Trophoblast cell (in vitro differentiated cells and primary cell): Measurements from ENCODE around the gene GABRR3. TPM values are rescaled to one million over a fixed set of nuclear protein-coding genes. Genes with fewer than 3 reads are reported as not detected.

Source experiments
- DNase-seq, 2 donors: peaks; one replicate each; pipeline ENCODE4 v3.0.0-alpha.2; 2016
- H2AFZ ChIP-seq: 2 replicates; pipeline ENCODE4 v1.6.1; 2013; ENCODE audit warnings: low read length, moderate library complexity, mild to moderate bottlenecking; ENCODE audit not compliant: insufficient read depth, poor library complexity
- H2AK5ac ChIP-seq: 2 replicates; pipeline ENCODE4 v1.6.1; 2013; ENCODE audit warnings: mild to moderate bottlenecking, low read length
- H2BK120ac ChIP-seq: 2 replicates; pipeline ENCODE4 v1.6.1; 2013; ENCODE audit warnings: low read length, mild to moderate bottlenecking, moderate library complexity; ENCODE audit not compliant: insufficient read depth, poor library complexity
- H2BK12ac ChIP-seq: 2 replicates; pipeline ENCODE4 v1.6.1; 2013; ENCODE audit warnings: mild to moderate bottlenecking, low read length, moderate library complexity
- H2BK5ac ChIP-seq: 2 replicates; pipeline ENCODE4 v1.6.1; 2013; ENCODE audit warnings: low read length, low read depth, moderate library complexity, mild to moderate bottlenecking; ENCODE audit not compliant: poor library complexity
- H3K14ac ChIP-seq: 2 replicates; pipeline ENCODE4 v1.6.1; 2013; ENCODE audit warnings: mild to moderate bottlenecking, low read length
- H3K18ac ChIP-seq: 2 replicates; pipeline ENCODE4 v1.6.1; 2013; ENCODE audit warnings: mild to moderate bottlenecking, low read length
- H3K23ac ChIP-seq: 2 replicates; pipeline ENCODE4 v1.6.1; 2013; ENCODE audit warnings: low read length
- H3K27ac ChIP-seq: 2 replicates; pipeline ENCODE4 v1.5.1; 2013; ENCODE audit warnings: low read depth, mild to moderate bottlenecking, inconsistent platforms, low read length, moderate library complexity
- H3K27me3 ChIP-seq: 2 replicates; pipeline ENCODE4 v1.6.1; 2013; ENCODE audit warnings: inconsistent platforms, mild to moderate bottlenecking, low read length, moderate library complexity; ENCODE audit not compliant: insufficient read depth
- H3K36me3 ChIP-seq, 2 experiments: 1 replicate in 1 of 2; 2 replicates in 1 of 2; pipeline ENCODE4 v1.6.1; 2013; ENCODE audit warnings: low read length in 2 of 2, mild to moderate bottlenecking in 2 of 2, moderate library complexity in 1 of 2; ENCODE audit not compliant: insufficient read depth in 2 of 2, control insufficient read depth in 1 of 2
- H3K4ac ChIP-seq: 2 replicates; pipeline ENCODE4 v1.6.1; 2013; ENCODE audit warnings: low read depth, mild to moderate bottlenecking, low read length, moderate library complexity
- H3K4me1 ChIP-seq, 2 experiments: 1 replicate in 1 of 2; 2 replicates in 1 of 2; pipeline ENCODE4 v1.6.1; 2013; ENCODE audit warnings: low read length in 2 of 2, mild to moderate bottlenecking in 2 of 2, moderate library complexity in 1 of 2; ENCODE audit not compliant: insufficient read depth in 2 of 2, control insufficient read depth in 1 of 2
- H3K4me2 ChIP-seq: 2 replicates; pipeline ENCODE4 v1.6.1; 2013; ENCODE audit warnings: inconsistent platforms, mild to moderate bottlenecking, low read length, moderate library complexity
- H3K4me3 ChIP-seq: 2 replicates; pipeline ENCODE4 v1.5.1; 2013; ENCODE audit warnings: mild to moderate bottlenecking, low read depth, low read length, inconsistent platforms
- H3K79me1 ChIP-seq: one replicate; pipeline ENCODE4 v1.6.1; 2013; ENCODE audit warnings: low read length
- H3K79me2 ChIP-seq: 2 replicates; pipeline ENCODE4 v1.6.1; 2013; ENCODE audit warnings: low read length, mild to moderate bottlenecking; ENCODE audit not compliant: control insufficient read depth, insufficient read depth, poor library complexity
- H3K9ac ChIP-seq: 2 replicates; pipeline ENCODE4 v1.6.1; 2013; ENCODE audit warnings: mild to moderate bottlenecking, low read length
- H3K9me3 ChIP-seq: 2 replicates; pipeline ENCODE4 v1.6.1; 2013; ENCODE audit warnings: low read depth, mild to moderate bottlenecking, control low read depth, inconsistent platforms, low read length; ENCODE audit not compliant: insufficient read depth
- H4K12ac ChIP-seq: 2 replicates; pipeline ENCODE4 v1.6.1; 2013; ENCODE audit warnings: low read depth, mild to moderate bottlenecking, low read length, moderate library complexity
- H4K8ac ChIP-seq: 2 replicates; pipeline ENCODE4 v1.6.1; 2013; ENCODE audit warnings: low read depth, mild to moderate bottlenecking, low read length, moderate library complexity
- H4K91ac ChIP-seq: one replicate; pipeline ENCODE4 v1.6.1; 2013; ENCODE audit warnings: low read depth, mild to moderate bottlenecking, low read length, moderate library complexity
- WGBS: extraction: QIAGEN DNeasy Blood & Tissue Kit; methylation state at CpG from one replicate; pipeline ENCODE4 v1.1.7; 2013; ENCODE audit warnings: missing lambda C conversion rate; ENCODE audit not compliant: insufficient read length, insufficient coverage; ENCODE audit errors: extremely low coverage; 5-methylcytosine and 5-hydroxymethylcytosine counted together
- polyA plus RNA-seq: library from polyadenylated mRNA; stranded (reverse); fragments of 200-250 nt; gene quantifications from 2 replicates; pipeline ENCODE4 v1.2.3, GENCODE V29; 2013

Gene GABRR3
- polyA plus RNA-seq = not detected in 2 replicates

- Histone ChIP-seq H3K4me1 (no peaks in the 10 kb centered on the region), H2AFZ (no peak within 1 kb of the TSS), H3K27ac (no peak within 1 kb of the TSS), H3K9ac (no peak within 1 kb of the TSS), H3K9me3 (no peaks in the 10 kb centered on the region), H2BK5ac (no peak within 1 kb of the TSS), H3K4me3 (no peak within 1 kb of the TSS), H3K27me3 (no peaks in the 10 kb centered on the region), H3K4me2 (no peak within 1 kb of the TSS), H3K79me2 (no peaks in the 10 kb centered on the region), H3K36me3 (no peaks in the 10 kb centered on the region), H3K23ac (no peak within 1 kb of the TSS), H2BK120ac (no peak within 1 kb of the TSS), H3K18ac (no peak within 1 kb of the TSS), H3K14ac (no peak within 1 kb of the TSS), H2BK12ac (no peak within 1 kb of the TSS), H3K79me1 (no peaks in the 10 kb centered on the region), H4K12ac (no peak within 1 kb of the TSS), H2AK5ac (no peak within 1 kb of the TSS), H4K8ac (no peak within 1 kb of the TSS), H3K4ac (no peak within 1 kb of the TSS), H4K91ac (no peak within 1 kb of the TSS)
- no CpG with 5 or more reads among the region's 3 CpGs for WGBS
- DNase-seq = no peak
Observed at GRCh38 chr3:98035208-98035607, at the start of gene GABRR3. Gene GABRR3 (minus strand): TSS chr3:98035315. CDS start chr3:98034987, 328 bp downstream.

- Histone ChIP-seq H2BK12ac (no peak overlapping the region), H2AK5ac (no peak overlapping the region), H3K4me2 (no peak overlapping the region), H3K18ac (no peak overlapping the region), H3K9ac (no peak overlapping the region), H4K91ac (no peak overlapping the region), H3K9me3 (no peaks in the 10 kb centered on the region), H4K8ac (no peak overlapping the region), H3K27me3 (no peaks in the 10 kb centered on the region), H2BK120ac (no peak overlapping the region), H2BK5ac (no peak overlapping the region), H3K23ac (no peak overlapping the region), H3K27ac (no peak overlapping the region), H3K36me3 (no peaks in the 10 kb centered on the region), H4K12ac (no peak overlapping the region), H3K4me3 (no peak overlapping the region), H3K14ac (no peak overlapping the region), H3K4ac (no peak overlapping the region), H2AFZ (no peak overlapping the region), H3K79me2 (no peaks in the 10 kb centered on the region), H3K79me1 (no peaks in the 10 kb centered on the region), H3K4me1 (no peaks in the 10 kb centered on the region)
- DNase-seq = no peak
- no CpG with 5 or more reads among the region's 1 CpG for WGBS
Observed at GRCh38 chr3:98073486-98073885, 38.4 kb upstream of the GABRR3 start.

GRCh38 chr3:98070840-98071239 lies 35.7 kb upstream of the GABRR3 start:
- H3K27ac ChIP-seq = no peak overlapping the region
- no peaks in the 10 kb centered on the region for H3K27me3 ChIP-seq
- H2BK12ac ChIP-seq = no peak overlapping the region
- no peak overlapping the region for H2AK5ac ChIP-seq
- no peak overlapping the region for H3K4ac ChIP-seq
- no peak overlapping the region for H3K14ac ChIP-seq
- DNase-seq = peak in 1 of 2 donors; percentile 23
- no peak overlapping the region for H4K91ac ChIP-seq
- no peaks in the 10 kb centered on the region for H3K79me2 ChIP-seq
- no peak overlapping the region for H3K4me2 ChIP-seq
- H2BK5ac ChIP-seq = no peak overlapping the region
- no peaks in the 10 kb centered on the region for H3K79me1 ChIP-seq
- no peak overlapping the region for H3K18ac ChIP-seq
- H3K23ac ChIP-seq = no peak overlapping the region
- no peak overlapping the region for H2AFZ ChIP-seq
- no peak overlapping the region for H4K12ac ChIP-seq
- no peaks in the 10 kb centered on the region for H3K36me3 ChIP-seq
- no peak overlapping the region for H4K8ac ChIP-seq
- no peak overlapping the region for H2BK120ac ChIP-seq
- H3K4me3 ChIP-seq = no peak overlapping the region
- no peaks in the 10 kb centered on the region for H3K9me3 ChIP-seq
- H3K4me1 ChIP-seq = no peaks in the 10 kb centered on the region
- H3K9ac ChIP-seq = no peak overlapping the region
- no CpG with 5 or more reads among the region's 2 CpGs for WGBS

- no peak overlapping the region for H3K4me3 ChIP-seq
- no peak overlapping the region for H3K4me2 ChIP-seq
- H3K27me3 ChIP-seq = no peaks in the 10 kb centered on the region
- no CpG with 5 or more reads among the region's 2 CpGs for WGBS
- H3K9ac ChIP-seq = no peak overlapping the region
- DNase-seq = no peak
- no peak overlapping the region for H2BK120ac ChIP-seq
- no peak overlapping the region for H2AFZ ChIP-seq
- no peaks in the 10 kb centered on the region for H3K36me3 ChIP-seq
- no peak overlapping the region for H4K12ac ChIP-seq
- H3K79me1 ChIP-seq = no peaks in the 10 kb centered on the region
- H3K79me2 ChIP-seq = no peaks in the 10 kb centered on the region
- no peak overlapping the region for H2AK5ac ChIP-seq
- H4K91ac ChIP-seq = no peak overlapping the region
- no peak overlapping the region for H3K23ac ChIP-seq
- H3K4ac ChIP-seq = no peak overlapping the region
- H3K14ac ChIP-seq = no peak overlapping the region
- no peaks in the 10 kb centered on the region for H3K9me3 ChIP-seq
- H3K27ac ChIP-seq = no peak overlapping the region
- no peak overlapping the region for H2BK12ac ChIP-seq
- no peak overlapping the region for H2BK5ac ChIP-seq
- H3K18ac ChIP-seq = no peak overlapping the region
- no peaks in the 10 kb centered on the region for H3K4me1 ChIP-seq
- H4K8ac ChIP-seq = no peak overlapping the region
Observed at GRCh38 chr3:98068824-98069223, 33.7 kb upstream of the GABRR3 start.
